CD4-positive, alpha-beta T cell (primary cell): ENCODE measurements around the gene DBX2. TPM values are rescaled to one million over a fixed set of nuclear protein-coding genes. Genes with fewer than 3 reads are reported as not detected.

ENCODE experiments used
- ATAC-seq: fragments of 200-7000 bp; cut with Tn5 transposase; one replicate; pipeline ENCODE4 v1.10.0; 2022; ENCODE audit warnings: mild to moderate bottlenecking; ENCODE audit not compliant: poor library complexity
- CTCF ChIA-PET: fragments of 350-600 bp; sonication (Branson Sonifier 250); formaldehyde crosslinking; loops from one replicate; lab custom pipeline; 2021; ENCODE audit warnings: antibody characterized with exemption, inconsistent platforms; lab: Charles Lee
- POLR2A ChIA-PET: fragments of 350-600 bp; sonication (Branson Sonifier 250); formaldehyde crosslinking; loops from one replicate; lab custom pipeline; 2021; ENCODE audit warnings: antibody characterized with exemption, inconsistent platforms; lab: Charles Lee
- DNase-seq, 14 experiments: peaks; one replicate each; pipeline ENCODE4 v3.0.0-alpha.2; 2013 to 2020; ENCODE audit warnings: mixed read lengths in 2 of 14
- H3K27ac ChIP-seq, 2 donors: one replicate each; pipeline versions ENCODE4 v1.5.1 to v1.7.0; 2013; ENCODE audit warnings: low read length in 2 of 2, low read depth in 1 of 2, mild to moderate bottlenecking in 1 of 2
- H3K27me3 ChIP-seq, 2 experiments: 1 replicate in 1 of 2; 2 replicates in 1 of 2; pipeline versions ENCODE4 v1.6.1 to v1.7.0; 2013; ENCODE audit warnings: low read length in 2 of 2, control low read depth in 1 of 2, mild to moderate bottlenecking in 1 of 2, moderate library complexity in 1 of 2; ENCODE audit not compliant: insufficient read depth in 2 of 2, control insufficient read depth in 1 of 2
- H3K36me3 ChIP-seq: one replicate; pipeline ENCODE4 v1.6.1; 2013; ENCODE audit warnings: low read length, control low read depth; ENCODE audit not compliant: insufficient read depth
- H3K4me1 ChIP-seq: one replicate; pipeline ENCODE4 v1.6.1; 2013; ENCODE audit warnings: low read length, control low read depth; ENCODE audit not compliant: insufficient read depth
- H3K4me3 ChIP-seq: one replicate; pipeline ENCODE4 v1.5.1; 2013; ENCODE audit warnings: mild to moderate bottlenecking, low read length, moderate library complexity
- H3K9me3 ChIP-seq, 2 experiments: 1 replicate in 1 of 2; 2 replicates in 1 of 2; pipeline versions ENCODE4 v1.6.1 to v1.7.0; 2013; ENCODE audit warnings: low read length in 2 of 2, mild to moderate bottlenecking in 2 of 2, control low read depth in 1 of 2, moderate library complexity in 1 of 2; ENCODE audit not compliant: control insufficient read depth in 1 of 2, insufficient read depth in 1 of 2
- H3K27ac Mint-ChIP-seq: one replicate; pipeline ENCODE4 v1.8.0; 2020; ENCODE audit warnings: mixed read lengths
- H3K27me3 Mint-ChIP-seq: one replicate; pipeline ENCODE4 v1.8.0; 2021; ENCODE audit warnings: mixed read lengths
- H3K36me3 Mint-ChIP-seq: one replicate; pipeline ENCODE4 v1.8.0; 2021; ENCODE audit warnings: low read depth, mixed read lengths
- H3K4me1 Mint-ChIP-seq: one replicate; pipeline ENCODE4 v1.8.0; 2021; ENCODE audit warnings: low read depth, mixed read lengths
- H3K4me3 Mint-ChIP-seq: one replicate; pipeline ENCODE4 v1.8.0; 2020; ENCODE audit warnings: mild to moderate bottlenecking, mixed read lengths
- H3K9me3 Mint-ChIP-seq: one replicate; pipeline ENCODE4 v1.8.0; 2020; ENCODE audit warnings: mixed read lengths
- intact Hi-C, 2 experiments: fragments of 100-400 bp; cut with DNase I in 1 of 2; cut with micrococcal nuclease in 1 of 2; formaldehyde crosslinking; loops; one replicate each; pipeline versions ENCODE4 v1.15.1 to v1.9.0; 2023 to 2025; cut with DNase I, micrococcal nuclease
- total RNA-seq, 174 experiments: library from RNA in 2 of 174; stranded (reverse) in 2 of 174; gene quantifications; one replicate each; pipeline ENCODE4 v1.2.3 and lab custom pipeline; 2021 to 2026
- TF ChIP-seq, protein P1 (sequence below): fragments of 200-600 bp; IDR thresholded peaks from one replicate; pipeline ENCODE4 v1.8.0; 2022; ENCODE audit warnings: antibody characterized with exemption, mild to moderate bottlenecking

The DBX2 gene
- total RNA-seq, 2 experiments from 2014 or later: not detected

GRCh38 chr12:45039757-45040156 lies 11.1 kb downstream of the DBX2 start:
- ChIA-PET CTCF (no interaction called here), POLR2A (no interaction called here)
- Histone ChIP-seq H3K27ac (no peak overlapping the region), H3K36me3 (no peaks in the 10 kb centered on the region), H3K4me1 (no peaks in the 10 kb centered on the region), H3K9me3 (no peaks in the 10 kb centered on the region), H3K4me3 (no peak overlapping the region), H3K27me3 (peaks cover 0 to 5% of the 10 kb centered on the region in 2 experiments)
- Mint-ChIP-seq H3K27me3 (peaks cover 44% of the 10 kb centered on the region), H3K4me1 (no peaks in the 10 kb centered on the region), H3K9me3 (no peaks in the 10 kb centered on the region), H3K36me3 (no peaks in the 10 kb centered on the region), H3K4me3 (no peak overlapping the region), H3K27ac (no peak overlapping the region)
- TF ChIP-seq, protein P1, sequence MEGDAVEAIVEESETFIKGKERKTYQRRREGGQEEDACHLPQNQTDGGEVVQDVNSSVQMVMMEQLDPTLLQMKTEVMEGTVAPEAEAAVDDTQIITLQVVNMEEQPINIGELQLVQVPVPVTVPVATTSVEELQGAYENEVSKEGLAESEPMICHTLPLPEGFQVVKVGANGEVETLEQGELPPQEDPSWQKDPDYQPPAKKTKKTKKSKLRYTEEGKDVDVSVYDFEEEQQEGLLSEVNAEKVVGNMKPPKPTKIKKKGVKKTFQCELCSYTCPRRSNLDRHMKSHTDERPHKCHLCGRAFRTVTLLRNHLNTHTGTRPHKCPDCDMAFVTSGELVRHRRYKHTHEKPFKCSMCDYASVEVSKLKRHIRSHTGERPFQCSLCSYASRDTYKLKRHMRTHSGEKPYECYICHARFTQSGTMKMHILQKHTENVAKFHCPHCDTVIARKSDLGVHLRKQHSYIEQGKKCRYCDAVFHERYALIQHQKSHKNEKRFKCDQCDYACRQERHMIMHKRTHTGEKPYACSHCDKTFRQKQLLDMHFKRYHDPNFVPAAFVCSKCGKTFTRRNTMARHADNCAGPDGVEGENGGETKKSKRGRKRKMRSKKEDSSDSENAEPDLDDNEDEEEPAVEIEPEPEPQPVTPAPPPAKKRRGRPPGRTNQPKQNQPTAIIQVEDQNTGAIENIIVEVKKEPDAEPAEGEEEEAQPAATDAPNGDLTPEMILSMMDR: no peak
- DNase-seq: no peak
- intact Hi-C loops: no loop called here
- no peak for ATAC-seq

DNA sequence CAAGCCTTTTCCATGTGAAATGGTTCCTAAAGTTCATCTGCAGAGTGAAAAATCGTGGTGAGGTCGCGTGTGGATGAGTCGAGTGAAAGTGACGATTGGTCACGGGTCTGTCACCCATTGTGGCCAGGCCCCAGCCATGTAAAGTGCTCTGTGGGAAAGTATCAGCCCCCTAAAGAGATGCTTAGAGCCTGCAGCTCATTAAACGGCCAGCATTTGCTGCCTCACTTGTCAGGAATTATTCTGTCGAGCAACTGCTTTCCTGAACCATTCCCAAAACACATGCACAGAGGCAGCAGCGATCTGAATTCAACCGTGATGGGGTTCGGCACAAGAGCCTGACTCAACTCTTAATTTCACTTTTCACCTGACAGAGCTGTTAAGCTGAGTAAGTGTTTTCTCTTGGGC lies 16.0 kb downstream of the DBX2 start:
- no peaks in the 10 kb centered on the region for H3K36me3 Mint-ChIP-seq
- peaks cover 31% of the 10 kb centered on the region for H3K27me3 Mint-ChIP-seq
- CTCF ChIA-PET: no interaction called here
- Histone ChIP-seq H3K27ac (no peak overlapping the region), H3K36me3 (no peaks in the 10 kb centered on the region), H3K9me3 (no peaks in the 10 kb centered on the region), H3K4me3 (no peak overlapping the region), H3K4me1 (no peaks in the 10 kb centered on the region), H3K27me3 (no peaks in the 10 kb centered on the region)
- POLR2A ChIA-PET: no interaction called here
- ATAC-seq (no peak), DNase-seq (no peak)
- no peaks in the 10 kb centered on the region for H3K9me3 Mint-ChIP-seq
- TF ChIP-seq, protein P1: no peak
- H3K27ac Mint-ChIP-seq: no peak overlapping the region
- no peak overlapping the region for H3K4me3 Mint-ChIP-seq
- intact Hi-C loops: no loop called here
- H3K4me1 Mint-ChIP-seq: no peaks in the 10 kb centered on the region

DNA sequence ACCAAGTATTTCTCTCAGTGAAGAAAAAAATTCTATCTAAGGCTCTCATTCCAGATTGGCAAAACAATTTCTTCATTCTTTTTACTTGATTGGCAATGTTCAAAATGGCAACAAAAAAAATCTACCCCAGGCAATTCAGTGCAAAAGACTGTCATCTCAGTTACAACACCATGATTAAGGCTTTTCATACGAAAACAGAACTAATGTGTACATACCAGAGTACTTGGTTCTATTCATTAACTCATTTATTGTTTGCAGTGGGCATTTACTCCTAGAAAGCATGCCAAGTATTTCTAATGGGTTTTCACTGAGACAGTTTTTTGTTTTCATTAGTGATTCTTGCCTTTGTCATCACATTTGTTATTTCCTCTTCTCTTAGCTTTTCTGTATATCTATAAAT lies 33.0 kb downstream of the DBX2 start:
- Mint-ChIP-seq H3K9me3 (peaks cover 10% of the 10 kb centered on the region), H3K27me3 (peaks cover 3% of the 10 kb centered on the region), H3K4me3 (no peak overlapping the region), H3K36me3 (no peaks in the 10 kb centered on the region), H3K4me1 (no peaks in the 10 kb centered on the region), H3K27ac (no peak overlapping the region)
- DNase-seq (no peak), ATAC-seq (no peak)
- intact Hi-C loops: no loop called here
- no peak overlapping the region for H3K4me3 ChIP-seq
- no peaks in the 10 kb centered on the region for H3K4me1 ChIP-seq
- no peaks in the 10 kb centered on the region for H3K9me3 ChIP-seq
- CTCF ChIA-PET: no interaction called here
- H3K27ac ChIP-seq: no peak overlapping the region
- H3K27me3 ChIP-seq: no peaks in the 10 kb centered on the region
- POLR2A ChIA-PET: no interaction called here
- TF ChIP-seq, protein P1: no peak
- H3K36me3 ChIP-seq: no peaks in the 10 kb centered on the region
